HG03025 (cell line): ENCODE measurements around the gene BTRC.
A peak's percentile ranks its signal among the peaks of the same experiment; 100 is the strongest.
"Not testable (repeated sequence)": the region's sequence is repeated elsewhere in the genome, so short reads cannot be mapped to it uniquely, and the experiment has no call there.

Experiments used
- ATAC-seq: cut with Tn5 transposase; IDR thresholded peaks from one replicate; pipeline ENCODE4 v1.9.1; 2021; ENCODE audit warnings: mild to moderate bottlenecking, moderate library complexity; ENCODE audit not compliant: unreplicated experiment, low FRiP score

BTRC gene

DNA sequence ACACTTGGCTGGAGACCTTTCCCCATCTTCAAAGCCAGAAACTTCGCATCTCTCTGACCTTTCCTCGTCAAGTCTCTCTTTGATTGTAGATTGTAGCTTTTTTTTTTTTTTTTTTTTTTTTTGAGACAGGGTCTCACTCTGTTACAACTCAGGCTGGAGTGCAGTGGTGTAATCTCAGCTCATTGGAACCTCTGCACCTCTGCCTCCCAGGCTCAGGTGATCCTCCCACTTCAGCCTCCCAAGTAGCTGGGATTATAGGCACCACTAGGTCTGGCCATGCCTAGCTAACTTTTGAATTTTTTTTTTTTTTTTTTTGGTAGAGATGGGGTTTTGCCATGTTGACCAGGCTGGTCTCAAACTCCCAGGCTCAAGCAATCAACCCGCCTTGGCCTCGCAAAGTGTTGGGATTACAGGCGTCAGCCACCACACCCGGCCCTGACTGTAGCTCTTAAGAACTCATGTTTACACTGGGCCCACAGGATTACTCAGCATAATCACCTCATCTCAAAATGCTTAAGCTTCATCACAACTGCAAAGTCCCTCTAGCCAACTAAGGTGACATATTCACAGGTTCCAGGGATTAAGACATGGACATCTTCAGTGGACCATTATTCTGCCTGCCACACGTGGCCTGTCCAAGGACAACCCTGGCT, 222.4 kb downstream of the BTRC start:
- ATAC-seq: no peak

DNA sequence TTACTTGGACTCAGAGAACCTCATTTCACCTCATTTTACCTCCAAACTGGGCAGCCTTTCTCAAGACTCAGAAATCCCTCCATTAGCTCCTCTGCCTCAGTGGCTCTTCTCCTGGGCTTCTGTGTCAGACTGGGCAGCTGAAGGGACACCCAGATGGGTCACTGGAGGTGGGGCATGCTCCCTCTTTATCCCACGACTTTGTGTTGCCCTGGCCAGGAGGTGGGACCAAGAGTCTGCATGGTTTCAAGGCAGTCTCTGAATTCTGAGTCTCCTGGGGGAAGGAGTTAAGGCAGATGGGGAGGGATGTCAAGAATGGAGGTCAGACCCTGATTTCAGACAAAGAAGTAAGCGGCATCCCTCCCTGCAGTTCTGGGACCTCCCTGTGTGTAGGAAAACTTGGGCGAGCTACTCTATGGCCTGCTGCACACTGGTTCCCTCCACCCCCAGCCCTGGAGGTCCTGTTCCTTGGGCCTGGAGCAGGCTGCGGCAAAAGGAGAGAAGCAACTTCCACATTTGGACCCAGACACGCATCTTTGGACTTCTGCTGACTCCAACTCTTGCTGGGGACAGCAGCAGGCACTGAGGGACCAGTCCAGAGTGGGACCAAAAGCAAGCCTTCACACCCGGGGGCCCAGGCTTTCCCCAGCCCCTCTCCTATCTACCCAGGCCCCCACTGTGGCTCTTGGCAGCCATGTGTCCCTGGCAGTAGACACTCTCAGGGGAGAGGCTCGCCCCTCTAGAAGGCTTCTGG, 223.3 kb downstream of the BTRC start:
- no peak for ATAC-seq

DNA sequence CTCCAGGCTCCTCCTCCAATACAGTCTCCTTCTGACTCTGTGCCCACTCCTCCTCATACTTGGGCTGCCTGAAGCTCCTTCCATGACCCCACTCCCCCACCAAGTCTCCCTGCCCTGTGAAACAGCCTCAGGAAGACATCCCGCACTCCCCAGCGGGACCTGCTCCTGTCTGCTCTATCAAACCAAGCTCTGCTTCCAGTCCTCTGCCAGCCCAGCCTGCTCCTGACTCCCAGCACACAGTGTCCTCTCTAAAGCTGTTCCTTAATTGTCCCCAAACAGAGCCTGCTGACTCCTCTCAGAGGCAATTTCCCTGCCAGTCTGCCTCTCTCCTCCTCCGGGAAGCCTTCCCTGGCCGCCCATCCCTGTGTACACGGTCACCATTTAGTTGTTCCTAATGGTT, 224.2 kb downstream of the BTRC start:
- ATAC-seq: no peak

DNA sequence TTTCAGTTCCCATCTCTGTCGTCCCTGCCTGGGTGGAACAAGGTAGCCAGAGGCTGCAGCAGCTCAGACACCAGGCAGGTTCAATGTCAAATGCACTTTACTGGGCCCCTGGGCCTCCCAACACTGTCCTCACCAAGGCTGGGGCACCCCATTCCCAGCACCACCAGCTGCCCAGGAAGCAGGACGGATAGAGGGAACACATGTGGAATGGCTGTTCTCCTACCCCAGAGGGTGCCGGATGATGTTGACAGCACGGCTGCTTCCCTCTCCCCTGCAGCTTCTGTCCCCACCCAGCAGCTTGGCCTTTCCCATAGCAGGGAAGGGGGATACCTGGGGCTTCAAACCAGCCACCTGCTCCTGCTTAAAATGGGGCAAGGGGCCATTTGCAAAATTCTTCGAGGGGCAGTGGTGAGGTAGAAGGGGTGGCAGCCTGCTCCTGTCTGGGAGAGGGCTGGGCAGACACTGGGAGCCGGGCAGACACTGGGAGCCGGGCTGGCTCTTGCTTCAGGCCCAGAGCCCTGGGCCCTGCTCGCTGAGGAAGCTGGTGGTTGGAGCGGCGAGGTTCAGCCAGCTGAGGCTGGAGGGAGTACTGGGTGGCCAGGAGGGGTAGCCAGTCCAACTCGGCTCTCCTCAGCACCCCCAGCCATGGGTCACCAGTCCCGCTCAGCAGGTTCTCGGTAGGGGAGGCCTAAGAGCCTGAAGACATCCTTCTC, 225.0 kb downstream of the BTRC start:
- ATAC-seq: no peak

DNA sequence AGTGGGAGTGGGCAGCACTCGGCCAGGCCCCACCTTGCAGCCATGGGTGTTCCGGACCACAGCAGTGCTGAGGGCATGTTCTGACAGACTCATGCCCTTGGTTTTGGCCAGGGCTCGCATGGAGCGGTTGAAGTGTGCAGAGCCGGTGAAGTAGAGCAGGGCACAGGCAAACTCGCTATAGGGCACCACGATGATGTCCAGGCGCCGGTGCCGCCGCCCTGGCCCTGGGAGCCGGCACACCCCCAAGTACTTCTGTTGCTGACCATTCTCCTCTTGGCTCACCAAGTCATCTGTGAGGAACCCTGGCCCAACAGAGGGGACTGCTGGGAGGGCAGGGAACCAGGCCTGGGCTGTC, 225.5 kb downstream of the BTRC start:
- ATAC-seq: no peak

DNA sequence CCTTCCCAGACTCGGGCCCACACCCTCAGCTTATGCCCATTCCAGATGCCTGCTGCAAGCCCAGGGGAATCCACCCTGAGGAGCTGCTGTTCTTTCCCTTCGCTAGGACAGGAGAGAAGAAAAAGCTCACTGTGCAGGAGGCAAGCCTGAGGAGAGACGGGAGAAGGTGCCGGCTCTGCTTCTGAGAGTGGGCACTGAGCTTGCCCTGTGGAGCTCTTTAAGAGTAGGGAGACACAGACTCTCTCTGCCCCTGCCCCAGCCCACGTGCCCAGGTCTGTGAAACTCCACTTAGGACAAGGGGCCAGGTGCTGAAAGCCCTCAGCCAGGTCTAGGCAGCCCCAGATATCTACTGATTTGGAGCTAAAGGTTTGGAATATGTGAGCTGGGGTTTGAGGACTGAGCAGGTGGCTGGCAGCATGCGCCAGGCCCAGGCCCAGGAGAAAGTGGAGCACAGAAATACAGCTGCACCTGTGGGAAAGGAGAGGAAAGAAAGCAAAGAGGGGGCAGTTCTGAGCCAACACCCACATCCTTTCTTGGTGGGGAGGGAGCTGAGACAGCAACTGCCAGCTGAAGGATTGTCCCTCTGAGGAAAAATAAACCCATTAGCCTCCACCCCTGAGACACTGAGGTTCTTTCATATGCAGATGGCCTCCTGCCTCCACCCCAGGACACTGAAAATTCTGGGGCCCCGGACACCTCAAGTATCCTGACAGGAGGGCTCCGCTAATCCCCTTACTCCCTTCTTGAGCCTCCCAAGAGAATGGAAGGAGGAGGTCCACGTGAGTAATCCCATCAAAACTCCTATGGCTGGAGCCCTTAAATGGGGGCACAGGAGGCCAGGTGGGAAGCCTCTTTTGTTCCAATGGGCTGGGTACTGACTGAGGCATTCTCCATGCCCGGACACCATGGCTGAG, 226.8 kb downstream of the BTRC start:
- ATAC-seq: no peak

DNA sequence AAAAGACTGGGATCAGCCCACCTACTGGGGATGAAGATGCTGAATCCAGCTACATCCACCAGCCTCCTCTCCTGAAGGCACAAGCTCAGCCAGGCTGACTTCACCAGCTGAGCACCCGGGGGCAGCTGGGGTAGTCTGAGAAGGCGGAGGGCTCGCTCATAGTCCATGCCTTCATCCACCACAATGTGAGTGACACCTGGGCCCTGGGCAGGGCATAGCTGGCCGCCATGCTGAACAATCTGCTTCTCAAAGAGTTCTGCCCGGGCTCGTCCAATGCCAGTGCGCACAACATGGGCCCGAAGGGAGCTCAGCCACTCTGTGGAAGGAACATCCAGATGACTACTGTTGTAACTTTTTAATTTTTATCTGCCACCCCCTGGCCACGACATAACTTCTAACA, 231.9 kb downstream of the BTRC start:
- ATAC-seq: no peak

DNA sequence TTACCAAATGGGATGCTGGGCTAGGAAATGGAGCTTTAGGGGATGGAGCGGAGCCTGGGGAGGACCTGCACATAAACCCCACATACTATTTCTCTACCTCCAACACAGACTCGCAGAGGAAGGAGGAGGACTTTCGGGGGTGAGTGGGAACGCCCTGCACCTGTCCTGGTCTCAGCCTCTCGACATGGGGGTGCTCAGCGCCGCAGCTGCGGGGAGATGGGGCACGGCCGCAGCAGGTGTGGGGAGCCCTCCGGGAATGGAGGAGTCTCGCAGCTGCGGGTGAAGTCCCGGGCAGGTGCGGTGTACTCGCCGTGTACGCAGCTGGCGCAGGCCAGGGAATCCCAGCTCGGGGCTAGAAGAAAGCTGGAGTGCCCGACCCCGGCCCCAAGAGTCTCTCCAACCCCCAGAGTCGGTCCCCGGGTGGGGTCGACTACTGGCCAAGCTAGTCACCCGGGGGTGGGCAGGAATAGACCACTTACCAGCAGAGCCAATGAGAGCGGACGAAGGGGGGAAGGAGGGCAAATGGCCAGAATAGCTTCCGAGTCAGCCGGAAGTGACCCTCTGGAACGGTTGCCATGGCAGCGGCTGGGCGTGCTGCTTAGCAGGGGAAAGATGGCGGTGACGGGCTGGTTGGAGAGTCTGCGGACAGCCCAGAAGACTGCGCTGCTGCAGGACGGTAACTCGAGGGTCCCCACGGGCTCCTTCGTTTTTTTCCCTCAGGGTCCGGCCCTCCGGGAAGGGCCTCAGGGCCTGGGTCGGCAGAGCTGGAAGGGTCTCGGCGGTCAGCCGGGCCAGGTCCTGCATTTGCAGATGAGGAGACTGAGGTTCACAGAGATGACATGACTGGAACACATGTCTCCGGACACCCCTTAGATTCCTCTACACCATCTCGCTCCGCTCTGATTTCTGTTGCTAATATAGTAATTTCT, 234.0 kb downstream of the BTRC start, which contains the start of the genes DPCD and POLL:
TSS of gene DPCD (plus strand) at position 597 of the 929 bp plus-strand sequence. CDS start at position 613, 16 bp downstream.
TSS of gene POLL (minus strand) at position 533 of the 929 bp plus-strand sequence. CDS start 897 bp downstream, outside the sequence.
- peak; percentile 81 for ATAC-seq

DNA sequence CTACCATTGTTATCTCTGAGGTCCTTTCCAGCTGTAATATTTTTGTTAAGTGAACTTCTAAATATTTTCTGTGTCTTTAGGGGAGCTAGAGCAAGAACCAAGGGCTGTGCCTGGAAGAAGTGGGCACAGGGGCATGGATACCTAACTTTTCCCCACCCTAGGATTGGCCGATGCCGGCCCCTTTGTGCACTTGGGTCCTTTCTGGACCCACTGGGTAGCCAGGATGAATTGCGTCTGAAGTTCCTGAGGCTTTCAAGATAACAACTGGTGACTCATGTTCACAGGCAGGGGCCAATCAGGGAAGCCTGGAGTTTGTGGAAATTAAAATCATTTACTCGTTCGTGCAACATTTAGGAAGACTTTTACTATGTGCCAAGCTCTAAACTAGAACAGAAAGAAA, 234.9 kb downstream of the BTRC start:
- ATAC-seq: no peak

DNA sequence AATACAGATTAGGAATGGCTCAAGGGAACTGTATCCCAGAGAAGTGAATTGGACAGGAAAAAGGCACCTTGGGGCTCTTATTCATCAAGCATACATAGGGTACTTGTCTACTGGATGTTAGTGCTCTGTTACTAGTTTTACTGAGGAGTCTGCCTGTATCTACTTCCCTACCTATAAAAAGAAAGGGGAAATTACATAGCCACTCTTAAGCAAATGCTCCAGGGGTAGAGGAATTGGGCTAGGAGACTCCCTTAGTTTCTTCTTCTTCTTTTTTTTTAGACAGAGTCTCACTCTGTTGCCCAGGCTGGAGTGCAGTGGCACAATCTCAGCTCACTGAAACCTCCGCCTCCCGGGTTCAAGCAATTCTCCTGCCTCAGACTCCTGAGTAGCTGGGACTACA, 239.4 kb downstream of the BTRC start:
- not testable (repeated sequence) for ATAC-seq

DNA sequence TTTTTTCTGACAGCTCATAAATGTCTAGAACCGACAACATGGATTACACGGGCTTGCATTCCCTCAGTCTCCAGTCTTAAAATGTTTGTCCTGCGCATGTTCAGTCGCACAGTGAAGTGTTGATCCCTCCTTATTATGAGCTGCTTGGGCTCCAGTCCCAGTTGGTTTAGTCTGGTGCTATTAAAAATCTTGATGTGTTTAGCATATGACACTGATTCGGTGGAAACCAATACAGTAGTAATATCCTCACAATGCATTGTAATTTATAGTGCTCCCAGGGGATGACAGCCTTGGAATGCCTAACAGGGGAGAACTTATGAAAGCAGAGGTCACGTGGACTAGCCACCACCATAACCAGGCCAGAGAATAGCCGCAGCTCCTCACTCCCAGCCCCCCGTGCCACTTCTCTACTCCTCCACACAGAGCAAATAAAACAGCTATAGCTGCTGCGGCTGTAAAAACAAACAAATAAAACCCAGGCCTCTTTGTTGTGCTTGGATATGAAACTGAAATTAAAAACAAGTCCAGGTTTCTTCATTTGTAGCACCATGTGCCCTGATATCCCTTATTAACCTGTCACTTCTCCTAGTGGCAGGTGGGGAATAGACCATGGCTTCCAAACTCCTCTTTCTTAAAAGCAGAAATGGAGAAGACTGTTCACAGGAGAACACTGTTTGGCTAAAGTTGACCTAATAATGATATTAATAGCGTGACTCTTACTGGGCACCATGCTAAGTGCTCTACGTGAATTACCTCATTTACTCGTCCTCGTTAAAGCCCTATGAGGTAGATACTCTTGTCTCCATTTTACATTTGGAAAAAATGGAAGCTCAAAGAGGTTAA, 241.8 kb downstream of the BTRC start:
- ATAC-seq: no peak

DNA sequence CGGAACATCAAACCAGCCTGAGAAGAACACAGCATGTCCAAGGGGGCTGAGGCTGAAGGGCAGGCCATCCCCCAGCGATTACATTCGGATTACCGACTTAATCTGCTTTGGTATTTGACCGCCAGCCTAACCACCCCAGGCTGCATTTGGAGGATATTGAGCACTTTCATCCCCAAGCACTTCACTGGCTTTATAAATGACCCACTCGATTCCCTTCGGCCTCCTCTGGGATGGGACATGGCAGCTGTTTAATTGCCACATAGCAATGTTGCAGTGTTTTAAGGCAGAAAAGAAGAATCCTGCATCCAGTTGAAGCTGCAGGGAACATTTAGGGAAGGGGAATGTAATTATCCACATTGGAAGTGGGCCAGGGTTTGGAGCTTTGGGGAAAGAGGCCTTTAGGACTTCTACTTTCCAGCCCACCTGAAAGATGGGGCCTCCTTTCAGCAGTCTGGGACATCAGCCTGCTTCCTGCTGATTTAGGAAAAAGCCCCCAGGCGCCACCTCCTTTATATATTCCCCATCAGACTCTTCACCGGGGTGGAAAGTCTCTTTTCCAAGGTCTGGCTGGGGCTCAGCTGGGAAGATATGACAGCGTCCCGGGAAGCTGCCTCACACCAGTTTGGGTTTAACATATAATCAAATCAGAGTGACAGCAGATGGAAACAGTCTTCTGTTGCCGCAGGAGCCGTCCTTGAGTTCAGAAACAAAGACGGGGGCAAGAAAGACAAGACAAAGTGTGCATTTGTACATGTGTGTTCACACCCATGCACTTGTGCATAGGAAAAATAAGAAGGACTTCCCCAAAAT, 243.3 kb downstream of the BTRC start:
- no peak for ATAC-seq

DNA sequence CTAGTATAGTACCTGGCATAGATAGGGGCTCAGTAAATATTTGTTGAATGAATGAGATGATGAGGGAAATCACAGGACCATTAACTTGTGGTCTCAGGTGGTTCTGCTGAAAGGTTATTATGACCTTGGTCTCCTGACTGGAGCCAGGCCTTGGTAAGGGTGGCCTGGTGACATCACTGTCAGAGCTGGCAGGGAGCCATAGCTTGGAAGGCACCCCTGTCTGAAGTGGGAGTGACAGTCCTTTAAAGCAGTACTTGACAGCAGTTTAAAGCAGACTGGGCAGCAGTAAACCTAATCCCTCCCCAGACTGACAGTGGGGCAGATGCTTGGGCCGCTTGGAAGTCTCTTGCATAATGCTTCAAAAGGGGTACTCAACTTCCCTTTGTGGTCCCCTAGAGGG, 247.6 kb downstream of the BTRC start:
- no peak for ATAC-seq

DNA sequence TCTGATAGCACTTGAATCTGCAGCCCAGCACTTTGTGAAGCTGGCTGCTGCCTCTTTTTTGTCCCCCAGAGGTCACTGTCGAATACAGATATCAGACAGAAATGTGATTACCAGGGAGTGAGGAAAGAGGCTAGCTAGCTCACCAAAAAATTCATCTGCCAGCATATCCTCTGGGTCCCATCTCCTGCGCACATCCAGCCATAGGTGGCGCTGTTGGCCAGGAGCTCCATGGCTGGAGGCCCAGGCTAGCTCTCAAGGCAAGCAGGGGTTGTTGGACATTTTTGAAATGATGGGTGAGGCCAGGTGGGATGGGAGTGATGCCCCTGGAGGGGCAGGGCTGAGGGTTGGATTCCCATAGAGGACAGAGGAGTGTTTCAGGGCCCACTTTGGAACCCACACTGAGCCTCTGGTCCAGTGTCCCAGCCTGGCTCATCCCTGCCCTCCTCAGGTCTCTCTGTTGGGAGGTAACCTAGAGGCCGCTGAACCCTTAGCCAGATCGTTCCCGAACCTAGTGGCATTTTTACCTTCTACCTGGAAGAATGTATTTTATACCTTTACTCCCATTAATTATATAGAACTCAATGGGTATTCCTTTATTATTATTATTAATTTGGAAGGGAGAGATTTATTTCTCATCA, 248.9 kb downstream of the BTRC start:
- ATAC-seq: no peak
